T-helper 17 cell (primary cell): ENCODE measurements around the gene PRAMEF2. TPM values are rescaled to one million over a fixed set of nuclear protein-coding genes. Genes with fewer than 3 reads are reported as not detected.
"Not testable (repeated sequence)": the region's sequence is repeated elsewhere in the genome, so short reads cannot be mapped to it uniquely, and the experiment has no call there.

Experiments used
- ATAC-seq: fragments of 150-1000 bp; cut with Tn5 transposase; 2 replicates; pipeline ENCODE4 v1.10.0; 2021; ENCODE audit warnings: mild to moderate bottlenecking, moderate library complexity
- DNase-seq, 3 donors: peaks; one replicate each; pipeline versions ENCODE4 v3.0.0 to v3.0.0-alpha.2; 2020 to 2021
- H3K9me3 ChIP-seq: one replicate; pipeline ENCODE4 v1.7.0; 2013; ENCODE audit warnings: low read length, mild to moderate bottlenecking; ENCODE audit not compliant: control insufficient read depth, poor library complexity, severe bottlenecking
- H3K27ac Mint-ChIP-seq: one replicate; pipeline ENCODE4 v1.8.0; 2022; ENCODE audit warnings: mild to moderate bottlenecking, moderate library complexity, mixed read lengths
- H3K27me3 Mint-ChIP-seq: one replicate; pipeline ENCODE4 v1.8.0; 2022; ENCODE audit warnings: mixed read lengths
- H3K36me3 Mint-ChIP-seq: one replicate; pipeline ENCODE4 v1.8.0; 2022; ENCODE audit warnings: low read depth, mixed read lengths
- H3K4me1 Mint-ChIP-seq: one replicate; pipeline ENCODE4 v1.8.0; 2022; ENCODE audit warnings: mild to moderate bottlenecking, mixed read lengths
- H3K4me3 Mint-ChIP-seq: one replicate; pipeline ENCODE4 v1.8.0; 2022; ENCODE audit warnings: mild to moderate bottlenecking, moderate library complexity, mixed read lengths
- total RNA-seq, 4 donors: library from RNA in 2 of 4; stranded (reverse) in 2 of 4; gene quantifications; one replicate each; pipeline ENCODE4 v1.2.3 and lab custom pipeline; 2022 to 2026

Gene PRAMEF2
- total RNA-seq, 2 donors from 2014 or later: not detected

DNA sequence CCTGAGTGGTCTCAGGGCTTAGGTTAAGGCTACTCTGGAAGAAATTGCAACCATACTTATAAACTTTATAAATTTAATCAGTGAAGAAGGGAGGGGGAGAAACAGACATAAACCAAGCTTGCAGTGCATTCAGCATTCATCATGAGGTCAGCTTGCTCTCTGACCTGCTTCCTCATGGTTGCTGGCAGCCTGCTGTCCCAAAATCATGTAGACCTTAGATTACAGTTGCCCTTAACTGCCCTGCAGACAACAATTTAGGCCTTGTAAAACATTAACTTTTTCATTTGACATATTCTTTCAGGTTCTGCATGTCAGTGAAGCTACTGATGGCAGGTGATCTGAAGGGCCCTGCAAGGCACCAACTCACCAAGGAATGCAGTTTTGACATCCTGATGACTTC lies 42.3 kb downstream of the PRAMEF2 start:
- H3K36me3 Mint-ChIP-seq, H3K27ac Mint-ChIP-seq, H3K4me1 Mint-ChIP-seq, H3K27me3 Mint-ChIP-seq, ATAC-seq, DNase-seq, H3K4me3 Mint-ChIP-seq, H3K9me3 ChIP-seq: not testable (repeated sequence)

DNA sequence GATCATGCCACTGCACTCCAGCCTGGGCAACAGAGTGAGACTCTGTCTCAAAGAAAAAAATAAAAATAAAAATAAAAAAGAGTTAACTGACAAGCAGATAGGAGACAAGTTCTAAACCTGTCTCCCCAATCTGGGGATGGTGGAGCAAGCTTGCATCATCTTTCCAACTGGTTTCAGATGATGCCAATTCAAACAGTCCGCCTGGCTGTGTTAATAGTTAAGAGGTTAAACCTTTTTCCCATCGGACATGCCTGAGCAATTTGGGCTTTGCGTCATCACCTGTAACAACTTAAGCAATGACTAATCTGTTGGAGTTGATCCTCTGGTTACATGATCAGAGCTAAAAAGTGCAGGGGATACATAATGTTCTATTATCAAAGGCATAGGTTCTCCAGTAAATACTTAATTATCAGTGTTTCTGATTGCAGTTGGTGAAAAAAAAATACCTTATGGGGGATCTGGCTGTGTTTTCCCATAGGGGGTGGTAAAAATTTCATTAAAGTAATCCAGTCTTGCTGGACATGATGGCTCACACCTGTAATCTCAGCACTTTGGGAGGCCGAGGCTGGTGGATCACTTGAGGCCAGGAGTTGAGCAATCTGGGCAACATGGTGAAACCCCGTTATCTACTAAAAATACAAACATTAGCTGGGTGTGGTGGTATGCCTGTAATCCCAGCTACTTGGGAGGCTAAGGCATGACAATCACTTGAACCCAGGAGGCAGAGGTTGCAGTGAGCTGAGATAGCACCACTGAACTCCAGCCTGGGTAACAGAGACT lies 47.1 kb downstream of the PRAMEF2 start:
- not testable (repeated sequence) for H3K9me3 ChIP-seq, ATAC-seq, H3K27me3 Mint-ChIP-seq, DNase-seq, H3K27ac Mint-ChIP-seq, H3K36me3 Mint-ChIP-seq, H3K4me1 Mint-ChIP-seq, H3K4me3 Mint-ChIP-seq

Other genes with a start within 250 kb of the PRAMEF2 start
- gene DHRS3, start 238.9 kb upstream of the PRAMEF2 start, total RNA-seq: 10 to 100 TPM; 31.0 to 38.3 TPM
- not detected for gene AADACL4, start 213.0 kb upstream of the PRAMEF2 start, total RNA-seq
- gene AADACL3, start 141.0 kb upstream of the PRAMEF2 start, total RNA-seq: not detected
- not detected for gene CFAP107, start 110.9 kb upstream of the PRAMEF2 start, total RNA-seq
- not detected for gene PRAMEF12, start 83.3 kb upstream of the PRAMEF2 start, total RNA-seq
- gene PRAMEF1, start 65.7 kb upstream of the PRAMEF2 start, total RNA-seq: not detected
- gene PRAMEF11, start 25.7 kb upstream of the PRAMEF2 start, total RNA-seq: not detected
- gene HNRNPCL1, start 8.4 kb upstream of the PRAMEF2 start, total RNA-seq: not detected
- not detected for gene PRAMEF4, start 29.1 kb downstream of the PRAMEF2 start, total RNA-seq
- not detected for gene PRAMEF10, start 41.2 kb downstream of the PRAMEF2 start, total RNA-seq
- not detected for gene PRAMEF7, start 59.5 kb downstream of the PRAMEF2 start, total RNA-seq
- gene PRAMEF6, start 90.5 kb downstream of the PRAMEF2 start, total RNA-seq: not detected
- gene PRAMEF27, start 199.5 kb downstream of the PRAMEF2 start, total RNA-seq: not detected
- gene HNRNPCL3, start 203.7 kb downstream of the PRAMEF2 start, total RNA-seq: not detected
- gene PRAMEF25, start 213.7 kb downstream of the PRAMEF2 start, total RNA-seq: not detected